Measurements from ENCODE around the gene FITM1.

- TF ChIP-seq CTCF (optimal IDR thresholded peaks at IDR 0.05 in 1 of 3, IDR thresholded peaks at IDR 0.05 in 1 of 3, conservative IDR thresholded peaks at IDR 0.05 in 1 of 3; ENCODE audit: extremely low read depth in 1 of 3, insufficient read depth in 2 of 3, low read length in 3 of 3) = no peak
- no peak for TF ChIP-seq EZH2 (IDR thresholded peaks at IDR 0.05; ENCODE audit: low read length)
These were observed 35.6 kb upstream of the FITM1 start for GRCh38 chr14:24094841-24095270.
